Measurements from ENCODE around the gene MED29.

The MED29 gene

GRCh38 chr19:39399668-39400050 is 8.5 kb downstream of the MED29 start:
- DNase-seq: no peak

DNA sequence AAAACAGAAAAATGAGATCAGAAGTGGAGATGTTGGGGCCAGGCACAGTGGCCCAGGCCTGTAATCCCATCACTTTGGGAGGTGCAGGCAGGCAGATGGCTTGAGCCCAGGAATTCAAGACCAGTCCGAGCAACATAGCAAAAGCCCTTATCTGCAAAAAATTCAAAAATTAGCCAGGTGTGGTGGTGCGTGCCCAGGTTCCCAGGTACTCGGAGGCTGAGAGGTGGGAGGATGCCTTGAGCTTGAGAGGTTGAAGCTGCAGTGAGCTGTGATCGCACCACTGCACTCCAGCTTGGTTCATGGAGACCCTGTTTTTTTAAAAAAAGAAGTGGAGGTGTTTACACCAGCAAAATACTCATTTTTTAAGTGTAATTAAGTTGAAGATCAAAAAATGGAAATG is 8.9 kb downstream of the MED29 start:
- DNase-seq: no peak

DNA sequence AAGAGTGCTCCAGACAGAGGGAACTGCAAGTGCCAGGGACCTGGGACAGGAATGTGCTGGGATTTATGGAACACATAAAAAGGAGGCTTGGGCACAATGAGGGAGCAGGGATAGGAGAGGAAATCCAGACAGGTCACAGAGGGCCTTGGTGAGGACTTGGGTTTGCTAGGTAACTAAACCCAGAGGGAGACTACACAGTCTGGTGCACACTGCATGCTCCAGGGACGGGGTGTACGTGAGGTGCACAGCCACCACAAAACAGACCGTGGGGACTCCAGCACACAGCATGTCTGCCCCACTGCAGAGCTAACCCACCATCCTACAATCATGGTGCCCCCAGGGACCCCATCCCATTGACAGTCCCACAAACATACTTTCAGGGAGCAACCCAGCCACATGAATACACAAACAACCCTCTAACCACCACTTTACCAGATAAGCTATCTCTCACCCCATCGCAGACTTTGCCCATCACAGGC is 9.9 kb downstream of the MED29 start:
- no peak for DNase-seq

GRCh38 chr19:39401549-39402345 is 10.6 kb downstream of the MED29 start:
- DNase-seq: no peak

GRCh38 chr19:39402346-39403300 is 11.4 kb downstream of the MED29 start:
- peak; percentile 78 for DNase-seq

- DNase-seq: peak; percentile 71
Measured at GRCh38 chr19:39403331-39404312, 12.4 kb downstream of the MED29 start.

GRCh38 chr19:39405261-39405957 is 14.2 kb downstream of the MED29 start:
- DNase-seq: no peak

GRCh38 chr19:39405958-39406655 is 14.9 kb downstream of the MED29 start:
- no peak for DNase-seq

- DNase-seq: peak; percentile 63
Measured at GRCh38 chr19:39406656-39407409, 15.7 kb downstream of the MED29 start, which contains the start of gene ZFP36. Gene ZFP36 (plus strand): TSS chr19:39406847. CDS start chr19:39406905, 58 bp downstream.

DNA sequence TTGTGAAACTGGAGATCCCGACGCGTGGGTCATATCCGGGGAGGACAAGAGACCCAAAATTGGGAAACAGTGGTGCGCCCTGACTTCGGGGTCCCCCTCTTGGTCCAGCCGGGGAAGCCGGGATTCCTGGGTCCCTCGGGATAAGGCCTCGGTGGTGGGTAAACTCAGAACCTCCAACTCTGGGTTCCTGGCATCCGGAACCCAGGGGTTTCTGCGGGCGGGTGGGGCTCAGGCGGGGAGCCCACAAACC is 16.2 kb downstream of the MED29 start:
- DNase-seq: no peak

DNA sequence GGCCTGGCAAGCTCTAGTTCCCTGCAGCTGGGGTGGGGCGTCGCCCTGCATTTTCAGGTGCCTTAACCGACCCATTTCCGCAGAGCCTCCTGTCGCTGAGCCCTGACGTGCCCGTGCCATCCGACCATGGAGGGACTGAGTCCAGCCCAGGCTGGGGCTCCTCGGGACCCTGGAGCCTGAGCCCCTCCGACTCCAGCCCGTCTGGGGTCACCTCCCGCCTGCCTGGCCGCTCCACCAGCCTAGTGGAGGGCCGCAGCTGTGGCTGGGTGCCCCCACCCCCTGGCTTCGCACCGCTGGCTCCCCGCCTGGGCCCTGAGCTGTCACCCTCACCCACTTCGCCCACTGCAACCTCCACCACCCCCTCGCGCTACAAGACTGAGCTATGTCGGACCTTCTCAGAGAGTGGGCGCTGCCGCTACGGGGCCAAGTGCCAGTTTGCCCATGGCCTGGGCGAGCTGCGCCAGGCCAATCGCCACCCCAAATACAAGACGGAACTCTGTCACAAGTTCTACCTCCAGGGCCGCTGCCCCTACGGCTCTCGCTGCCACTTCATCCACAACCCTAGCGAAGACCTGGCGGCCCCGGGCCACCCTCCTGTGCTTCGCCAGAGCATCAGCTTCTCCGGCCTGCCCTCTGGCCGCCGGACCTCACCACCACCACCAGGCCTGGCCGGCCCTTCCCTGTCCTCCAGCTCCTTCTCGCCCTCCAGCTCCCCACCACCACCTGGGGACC is 16.6 kb downstream of the MED29 start:
- no peak for DNase-seq

DNA sequence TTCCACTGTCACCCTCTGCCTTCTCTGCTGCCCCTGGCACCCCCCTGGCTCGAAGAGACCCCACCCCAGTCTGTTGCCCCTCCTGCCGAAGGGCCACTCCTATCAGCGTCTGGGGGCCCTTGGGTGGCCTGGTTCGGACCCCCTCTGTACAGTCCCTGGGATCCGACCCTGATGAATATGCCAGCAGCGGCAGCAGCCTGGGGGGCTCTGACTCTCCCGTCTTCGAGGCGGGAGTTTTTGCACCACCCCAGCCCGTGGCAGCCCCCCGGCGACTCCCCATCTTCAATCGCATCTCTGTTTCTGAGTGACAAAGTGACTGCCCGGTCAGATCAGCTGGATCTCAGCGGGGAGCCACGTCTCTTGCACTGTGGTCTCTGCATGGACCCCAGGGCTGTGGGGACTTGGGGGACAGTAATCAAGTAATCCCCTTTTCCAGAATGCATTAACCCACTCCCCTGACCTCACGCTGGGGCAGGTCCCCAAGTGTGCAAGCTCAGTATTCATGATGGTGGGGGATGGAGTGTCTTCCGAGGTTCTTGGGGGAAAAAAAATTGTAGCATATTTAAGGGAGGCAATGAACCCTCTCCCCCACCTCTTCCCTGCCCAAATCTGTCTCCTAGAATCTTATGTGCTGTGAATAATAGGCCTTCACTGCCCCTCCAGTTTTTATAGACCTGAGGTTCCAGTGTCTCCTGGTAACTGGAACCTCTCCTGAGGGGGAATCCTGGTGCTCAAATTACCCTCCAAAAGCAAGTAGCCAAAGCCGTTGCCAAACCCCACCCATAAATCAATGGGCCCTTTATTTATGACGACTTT is 17.4 kb downstream of the MED29 start:
- peak; percentile 59 for DNase-seq

DNA sequence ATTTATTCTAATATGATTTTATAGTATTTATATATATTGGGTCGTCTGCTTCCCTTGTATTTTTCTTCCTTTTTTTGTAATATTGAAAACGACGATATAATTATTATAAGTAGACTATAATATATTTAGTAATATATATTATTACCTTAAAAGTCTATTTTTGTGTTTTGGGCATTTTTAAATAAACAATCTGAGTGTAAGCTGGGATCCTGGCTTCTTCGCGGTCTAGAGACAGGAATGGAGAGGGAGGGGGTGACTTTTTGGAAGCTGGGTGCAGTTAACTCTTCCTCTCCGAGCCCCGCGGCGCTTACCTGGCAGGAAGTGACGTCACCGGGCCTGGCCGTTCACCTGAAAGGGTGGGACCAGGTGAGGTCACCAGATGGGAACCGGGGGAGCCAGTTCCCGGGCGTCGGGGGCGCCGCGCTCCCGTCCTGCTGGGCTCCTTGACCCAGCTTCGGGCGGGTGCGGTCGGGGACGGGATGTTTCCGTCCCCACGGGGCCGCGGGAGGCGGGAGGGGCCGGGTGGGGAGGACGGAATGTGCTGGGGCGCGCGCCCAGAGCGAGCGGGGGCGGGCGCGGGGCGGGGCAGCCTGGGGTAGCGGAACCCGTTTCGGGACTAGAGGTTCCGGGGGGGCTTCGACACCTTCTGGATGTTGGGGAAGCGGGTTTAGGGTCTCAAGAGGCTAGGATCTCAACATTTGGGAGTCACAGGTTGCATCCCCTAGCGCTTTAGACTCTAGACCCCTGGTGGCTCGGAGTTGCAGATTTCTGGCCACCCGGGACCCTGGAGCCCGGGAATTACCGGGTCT is 18.2 kb downstream of the MED29 start:
- DNase-seq: peak; percentile 97

DNA sequence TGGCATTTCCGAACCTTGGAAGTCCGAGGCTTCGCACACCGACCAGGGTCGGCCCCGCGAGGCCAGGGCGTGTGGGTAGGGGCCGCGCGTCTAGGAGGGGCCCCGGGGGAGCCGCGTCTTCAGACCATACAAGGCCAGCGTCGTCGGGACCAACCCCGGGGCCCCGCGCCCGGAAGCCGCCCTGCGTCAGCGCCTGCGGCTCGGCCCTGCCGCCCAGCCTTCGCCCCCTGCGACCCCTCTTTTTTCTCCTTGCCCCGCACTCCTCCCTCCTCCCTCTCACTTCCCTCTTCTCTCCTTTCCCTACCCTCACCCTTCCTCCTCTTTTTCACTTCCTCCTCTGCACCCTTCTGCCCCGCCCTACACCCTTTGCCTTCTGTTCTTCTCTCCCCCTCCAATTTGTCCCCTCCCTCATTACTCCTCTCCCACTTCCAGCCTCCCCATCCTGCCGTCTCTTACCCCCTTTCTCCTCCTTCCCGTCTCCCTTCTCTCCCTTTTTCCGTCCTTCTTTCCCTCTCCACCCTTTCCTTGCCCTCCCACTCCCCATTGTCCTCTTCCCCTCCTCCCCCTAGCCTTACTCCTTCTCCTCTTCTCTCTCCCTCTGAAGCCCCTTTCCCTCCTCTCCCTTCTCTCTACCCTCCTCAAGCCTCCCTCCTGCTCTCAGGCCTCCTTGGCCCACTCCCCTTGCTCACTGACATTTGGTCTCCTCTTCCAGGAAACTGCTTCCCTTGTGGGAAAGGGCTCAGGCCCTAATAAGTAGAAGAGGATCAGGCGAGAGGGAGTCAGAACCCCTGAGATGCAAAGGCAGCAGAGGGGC is 19.0 kb downstream of the MED29 start:
- DNase-seq: peak; percentile 59

GRCh38 chr19:39410831-39411080 is 19.6 kb downstream of the MED29 start:
- no peak for DNase-seq

DNA sequence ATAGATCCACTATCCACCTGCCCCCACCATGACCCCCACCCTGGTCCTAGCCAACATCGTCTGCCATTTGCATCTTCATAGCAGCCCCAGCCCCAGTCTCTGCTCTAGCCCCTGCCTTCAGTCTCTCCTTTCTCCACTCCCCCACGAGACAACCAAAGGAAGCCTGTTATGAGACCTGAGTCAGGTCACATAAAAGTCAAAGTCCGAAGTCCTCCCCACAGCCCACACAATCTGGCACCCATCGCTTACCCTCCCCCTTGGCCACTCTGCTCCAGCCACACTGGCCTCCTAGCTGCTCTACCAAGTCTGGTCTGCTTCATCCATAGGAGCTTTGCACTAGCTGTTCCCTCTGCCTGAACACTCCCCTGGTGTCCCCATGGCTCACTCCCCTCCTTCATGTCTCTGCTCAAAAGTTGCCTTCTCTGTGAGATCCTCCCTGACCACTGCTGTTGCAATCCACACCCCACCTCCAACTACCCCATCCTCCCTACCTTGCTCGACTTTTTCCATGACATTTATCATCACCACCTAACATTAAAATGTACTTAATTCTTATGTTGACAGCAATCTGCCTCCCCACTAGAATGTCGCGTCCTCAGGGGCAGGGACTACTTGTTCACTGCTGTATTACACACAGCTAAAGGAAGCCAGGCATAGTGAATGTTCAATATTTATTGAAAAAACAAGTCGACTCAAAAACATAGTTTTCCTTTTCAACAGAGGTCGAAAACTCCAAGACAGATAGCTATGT is 20.1 kb downstream of the MED29 start:
- no peak for DNase-seq

GRCh38 chr19:39411832-39412099 is 20.6 kb downstream of the MED29 start:
- DNase-seq: peak; percentile 87

All from NCI-H2029 (cell line).